GM23248 (cell line): ENCODE results near the gene SNRNP40.

Experiments
- EZH2 ChIP-seq: fragments of 200-600 bp; sonication (generic); IDR thresholded peaks from 2 replicates; pipeline ENCODE4 v1.6.1; 2018; ENCODE audit warnings: antibody characterized with exemption, mild to moderate bottlenecking; ENCODE audit not compliant: insufficient read depth, poor library complexity, severe bottlenecking
- EZH2phosphoT487 ChIP-seq: fragments of 200-600 bp; sonication (generic); IDR thresholded peaks from 2 replicates; pipeline ENCODE4 v1.6.1; 2018; ENCODE audit warnings: antibody characterized with exemption, moderate library complexity, mild to moderate bottlenecking, low read depth; ENCODE audit not compliant: insufficient read depth

DNA sequence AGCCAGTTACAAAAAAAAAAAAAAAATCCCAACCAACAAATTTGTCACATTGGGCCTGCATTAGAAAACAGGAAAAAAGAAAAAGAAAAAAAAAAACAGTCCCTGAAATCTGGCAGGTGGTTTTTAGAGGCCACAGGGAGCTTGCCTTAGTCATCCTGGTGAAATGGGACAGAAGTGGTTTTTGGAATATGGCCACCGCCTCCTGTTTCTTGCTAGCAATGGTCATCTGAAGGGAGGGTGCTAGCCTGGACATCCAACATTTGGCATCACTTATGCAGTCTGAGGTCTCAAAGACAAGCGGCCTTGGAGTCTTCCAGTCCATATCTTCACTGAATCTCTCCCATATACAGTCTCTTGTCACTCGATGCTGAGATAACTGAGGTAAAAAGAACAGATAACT is 36.8 kb downstream of the SNRNP40 start:
- TF ChIP-seq EZH2phosphoT487 (no peak), EZH2 (no peak)
